IPS-18a (cell line): ENCODE measurements around the gene STK39.

Experiments used
- H3K27ac ChIP-seq: one replicate; pipeline ENCODE4 v1.5.1; 2013; ENCODE audit warnings: low read length
- H3K27me3 ChIP-seq: one replicate; pipeline ENCODE4 v1.6.1; 2013; ENCODE audit warnings: mild to moderate bottlenecking, low read length; ENCODE audit not compliant: control insufficient read depth, insufficient read depth
- H3K36me3 ChIP-seq: one replicate; pipeline ENCODE4 v1.6.1; 2013; ENCODE audit warnings: low read depth, low read length; ENCODE audit not compliant: control insufficient read depth
- H3K4me1 ChIP-seq: one replicate; pipeline ENCODE4 v1.6.1; 2013; ENCODE audit warnings: low read depth, low read length; ENCODE audit not compliant: control insufficient read depth
- H3K4me3 ChIP-seq: one replicate; pipeline ENCODE4 v1.5.1; 2013; ENCODE audit warnings: low read length
- H3K9ac ChIP-seq: one replicate; pipeline ENCODE4 v1.6.1; 2013; ENCODE audit warnings: mild to moderate bottlenecking, low read length, moderate library complexity
- H3K9me3 ChIP-seq: one replicate; pipeline ENCODE4 v1.6.1; 2013; ENCODE audit warnings: low read depth, low read length; ENCODE audit not compliant: control insufficient read depth

The STK39 gene

DNA sequence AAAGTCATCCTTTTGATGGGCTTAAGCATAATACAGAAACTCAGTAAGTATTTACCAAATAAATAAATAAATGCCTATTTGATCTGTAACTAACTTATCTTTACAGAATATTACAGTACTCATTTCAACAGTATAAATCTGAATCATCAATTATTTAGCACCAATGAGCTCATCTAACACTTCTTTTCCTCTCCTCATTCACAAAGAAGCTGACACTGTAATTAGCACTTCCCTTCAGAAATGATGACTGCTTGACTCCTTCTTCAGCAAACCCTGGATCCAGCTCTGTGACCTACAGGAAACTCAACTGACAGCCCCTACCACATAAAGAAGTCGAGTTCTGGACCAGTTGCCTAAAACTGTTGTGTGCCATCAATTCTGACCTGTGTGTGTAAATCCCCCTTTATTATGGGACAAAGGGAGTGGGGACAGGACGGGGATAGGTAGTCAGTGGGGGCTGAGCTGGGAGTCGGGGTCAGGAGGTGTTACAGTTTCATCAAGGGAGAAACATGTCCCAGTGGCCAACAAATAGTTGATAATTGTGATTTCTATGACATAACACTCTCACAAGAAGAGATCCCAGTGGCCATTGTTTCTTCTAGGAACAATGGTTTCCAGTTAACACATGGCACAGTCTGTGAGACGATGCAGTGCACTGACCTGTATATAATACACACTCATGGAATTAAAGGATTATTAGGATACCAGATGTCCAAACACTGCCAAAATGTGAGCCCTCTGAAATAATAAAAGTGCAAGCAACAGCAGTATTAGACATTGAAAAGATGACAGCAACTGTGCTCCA is 68.7 kb downstream of the STK39 start:
- H3K36me3 ChIP-seq = no peaks in the 10 kb centered on the region
- no peak overlapping the region for H3K4me3 ChIP-seq
- peaks cover 22% of the 10 kb centered on the region for H3K4me1 ChIP-seq
- H3K27me3 ChIP-seq = no peaks in the 10 kb centered on the region
- H3K9ac ChIP-seq = no peak overlapping the region
- no peak overlapping the region for H3K27ac ChIP-seq
- H3K9me3 ChIP-seq = no peaks in the 10 kb centered on the region

GRCh38 chr2:168176402-168176801 is 71.0 kb downstream of the STK39 start:
- Histone ChIP-seq H3K4me3 (no peak overlapping the region), H3K36me3 (no peaks in the 10 kb centered on the region), H3K9ac (no peak overlapping the region), H3K27me3 (no peaks in the 10 kb centered on the region), H3K9me3 (no peaks in the 10 kb centered on the region), H3K27ac (no peak overlapping the region), H3K4me1 (peaks cover 16% of the 10 kb centered on the region)

DNA sequence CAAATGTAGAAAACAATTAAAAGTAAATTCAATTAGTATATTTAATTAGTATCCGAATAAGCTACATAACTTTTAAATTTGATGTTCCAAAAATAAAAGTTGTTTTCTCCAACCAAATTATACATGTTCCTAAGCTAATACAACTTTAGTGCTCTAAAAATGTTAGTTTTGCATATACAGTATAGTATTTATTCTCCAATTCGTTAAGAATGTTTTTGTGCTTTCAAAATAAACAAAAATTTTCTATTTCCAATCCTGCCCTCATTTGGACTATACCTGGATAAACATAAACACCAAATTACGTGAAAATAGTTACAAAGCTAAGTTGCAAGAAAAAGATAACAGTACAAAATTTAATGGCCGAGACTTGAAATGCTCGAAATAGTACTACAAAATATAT is 71.9 kb downstream of the STK39 start:
- H3K27me3 ChIP-seq = no peaks in the 10 kb centered on the region
- peaks cover 7% of the 10 kb centered on the region for H3K4me1 ChIP-seq
- H3K27ac ChIP-seq = no peak overlapping the region
- no peaks in the 10 kb centered on the region for H3K9me3 ChIP-seq
- H3K9ac ChIP-seq = no peak overlapping the region
- H3K4me3 ChIP-seq = no peak overlapping the region
- H3K36me3 ChIP-seq = no peaks in the 10 kb centered on the region

- H3K27me3 ChIP-seq = no peaks in the 10 kb centered on the region
- no peak overlapping the region for H3K9ac ChIP-seq
- peaks cover 4% of the 10 kb centered on the region for H3K4me1 ChIP-seq
- no peak overlapping the region for H3K4me3 ChIP-seq
- no peak overlapping the region for H3K27ac ChIP-seq
- no peaks in the 10 kb centered on the region for H3K36me3 ChIP-seq
- H3K9me3 ChIP-seq = no peaks in the 10 kb centered on the region
These were observed 72.6 kb downstream of the STK39 start for GRCh38 chr2:168174756-168175155.

DNA sequence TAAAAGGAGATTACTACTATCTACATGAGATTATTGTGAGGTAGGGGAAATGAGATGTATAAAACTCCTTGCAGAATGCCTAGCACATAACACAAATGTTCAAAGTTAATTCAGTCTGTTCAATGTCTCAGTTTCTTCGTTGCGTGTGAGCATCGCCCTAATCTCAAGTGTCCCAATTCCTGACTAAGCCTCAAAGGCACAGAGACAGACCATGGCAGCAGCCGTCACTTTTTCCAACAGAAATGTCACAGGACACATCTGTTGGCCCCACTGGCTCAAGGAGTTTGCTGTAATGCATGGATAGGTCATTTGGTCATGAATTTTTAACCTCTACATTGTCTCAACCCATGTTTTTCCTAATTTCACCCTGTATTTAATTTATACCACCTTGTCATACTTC is 75.3 kb downstream of the STK39 start:
- no peak overlapping the region for H3K4me3 ChIP-seq
- H3K27me3 ChIP-seq = no peaks in the 10 kb centered on the region
- no peaks in the 10 kb centered on the region for H3K36me3 ChIP-seq
- no peaks in the 10 kb centered on the region for H3K9me3 ChIP-seq
- H3K9ac ChIP-seq = no peak overlapping the region
- H3K4me1 ChIP-seq = no peaks in the 10 kb centered on the region
- no peak overlapping the region for H3K27ac ChIP-seq

- H3K9ac ChIP-seq = no peak overlapping the region
- no peak overlapping the region for H3K27ac ChIP-seq
- H3K36me3 ChIP-seq = no peaks in the 10 kb centered on the region
- no peaks in the 10 kb centered on the region for H3K27me3 ChIP-seq
- H3K9me3 ChIP-seq = no peaks in the 10 kb centered on the region
- H3K4me1 ChIP-seq = peaks cover 4% of the 10 kb centered on the region
- no peak overlapping the region for H3K4me3 ChIP-seq
These were observed 76.2 kb downstream of the STK39 start for GRCh38 chr2:168171059-168171762.

DNA sequence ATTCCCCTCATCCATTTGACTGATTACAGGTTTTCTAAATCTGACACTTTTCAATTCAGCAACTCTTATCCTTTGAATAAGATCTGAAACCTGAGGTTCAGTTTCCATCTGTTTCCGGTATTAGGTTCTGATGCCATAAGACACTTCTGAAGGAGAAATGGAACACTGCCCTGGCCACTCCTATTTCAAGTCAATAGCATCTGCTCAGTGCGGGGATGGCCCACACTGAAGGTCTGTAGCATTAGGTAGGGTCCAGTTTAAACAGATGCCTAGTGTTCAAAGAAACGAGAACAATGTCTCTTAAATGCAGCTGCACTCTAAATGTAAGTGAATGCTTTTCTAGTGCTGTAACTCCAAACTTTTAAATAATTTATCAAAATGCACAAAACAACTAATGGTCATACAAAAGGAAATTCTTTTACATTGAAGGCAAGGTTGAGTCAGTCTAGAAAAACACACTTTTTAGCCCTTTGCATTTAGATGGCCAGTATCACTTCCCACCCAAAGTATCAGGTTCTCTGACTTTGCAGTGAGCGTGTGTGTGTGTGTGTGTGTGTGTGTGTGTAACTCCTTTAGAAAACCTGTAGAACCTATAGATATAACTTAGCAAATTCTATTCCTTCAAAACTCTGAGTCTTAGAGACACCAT is 78.2 kb downstream of the STK39 start:
- peaks cover 16% of the 10 kb centered on the region for H3K4me1 ChIP-seq

DNA sequence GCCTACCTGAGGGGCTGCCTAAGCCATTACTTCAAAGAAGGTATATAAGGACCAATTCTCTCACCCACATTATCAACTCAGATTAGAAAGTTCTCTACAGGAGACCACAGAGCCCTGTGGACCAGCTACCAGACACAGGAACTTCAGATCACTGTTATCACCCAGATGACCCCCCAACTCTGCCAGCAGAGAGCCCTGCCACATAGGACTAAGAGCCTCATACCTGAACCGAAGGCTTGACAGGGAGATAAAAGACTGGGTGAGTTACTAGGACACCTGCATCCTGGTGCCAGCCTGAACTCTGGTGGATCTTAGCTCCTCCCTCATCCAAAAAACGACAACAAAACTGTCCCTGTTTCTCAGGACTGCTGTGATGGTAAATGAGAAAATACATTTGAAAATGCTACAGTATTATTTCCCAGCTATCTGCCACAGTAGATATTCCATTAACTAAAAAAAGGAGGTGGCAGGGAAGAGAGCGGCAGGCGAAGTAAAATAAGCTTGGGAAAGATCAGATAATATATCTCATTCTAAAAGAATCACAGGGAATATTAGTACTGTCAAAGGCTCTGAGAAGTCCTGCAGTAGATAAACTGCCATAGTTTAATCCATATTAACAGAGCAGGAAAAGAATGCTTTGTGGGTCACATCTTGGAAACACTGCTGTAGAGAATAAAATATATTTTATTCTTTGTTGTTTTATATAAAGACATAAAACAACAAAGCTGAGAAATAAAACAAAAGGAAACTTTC is 79.7 kb downstream of the STK39 start:
- Histone ChIP-seq H3K9me3 (no peaks in the 10 kb centered on the region), H3K9ac (no peak overlapping the region), H3K4me1 (peaks cover 16% of the 10 kb centered on the region), H3K27me3 (no peaks in the 10 kb centered on the region), H3K4me3 (no peak overlapping the region), H3K36me3 (peaks cover 4% of the 10 kb centered on the region), H3K27ac (no peak overlapping the region)

More for the DNA sequence above, 78.2 kb downstream of the STK39 start:
- H3K9ac ChIP-seq = no peak overlapping the region
- H3K27me3 ChIP-seq = no peaks in the 10 kb centered on the region
- no peaks in the 10 kb centered on the region for H3K9me3 ChIP-seq
- H3K4me3 ChIP-seq = no peak overlapping the region
- H3K27ac ChIP-seq = no peak overlapping the region
- no peaks in the 10 kb centered on the region for H3K36me3 ChIP-seq

DNA sequence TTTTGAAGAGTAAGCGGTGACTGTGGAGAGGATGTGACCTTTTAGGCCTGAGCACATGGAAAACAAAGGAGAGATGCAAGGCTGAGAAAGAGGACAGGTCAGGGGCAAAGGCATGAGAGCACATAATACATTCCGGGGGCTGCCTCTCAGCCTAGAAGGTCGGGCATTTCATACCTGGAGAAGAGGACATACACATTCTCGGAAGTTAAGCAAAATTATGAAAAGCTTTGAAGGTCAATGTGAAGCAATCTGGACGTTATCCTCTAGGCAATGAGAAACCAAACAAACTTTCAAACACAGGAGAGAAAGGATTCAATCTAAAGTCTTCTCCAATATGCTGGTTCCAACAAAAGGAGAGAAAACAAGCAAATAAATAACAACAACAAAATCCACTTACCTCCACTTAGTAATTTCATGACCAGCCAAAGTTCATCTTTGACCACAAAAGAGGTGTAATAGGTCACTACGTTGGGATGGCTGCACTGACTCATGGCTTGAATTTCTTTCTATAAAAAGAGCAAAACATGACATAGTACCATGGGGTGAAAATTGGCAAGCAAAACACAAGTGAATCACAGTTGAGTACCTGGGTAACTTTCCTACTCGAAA is 80.4 kb downstream of the STK39 start:
- no peak overlapping the region for H3K4me3 ChIP-seq
- H3K4me1 ChIP-seq = peaks cover 16% of the 10 kb centered on the region

DNA sequence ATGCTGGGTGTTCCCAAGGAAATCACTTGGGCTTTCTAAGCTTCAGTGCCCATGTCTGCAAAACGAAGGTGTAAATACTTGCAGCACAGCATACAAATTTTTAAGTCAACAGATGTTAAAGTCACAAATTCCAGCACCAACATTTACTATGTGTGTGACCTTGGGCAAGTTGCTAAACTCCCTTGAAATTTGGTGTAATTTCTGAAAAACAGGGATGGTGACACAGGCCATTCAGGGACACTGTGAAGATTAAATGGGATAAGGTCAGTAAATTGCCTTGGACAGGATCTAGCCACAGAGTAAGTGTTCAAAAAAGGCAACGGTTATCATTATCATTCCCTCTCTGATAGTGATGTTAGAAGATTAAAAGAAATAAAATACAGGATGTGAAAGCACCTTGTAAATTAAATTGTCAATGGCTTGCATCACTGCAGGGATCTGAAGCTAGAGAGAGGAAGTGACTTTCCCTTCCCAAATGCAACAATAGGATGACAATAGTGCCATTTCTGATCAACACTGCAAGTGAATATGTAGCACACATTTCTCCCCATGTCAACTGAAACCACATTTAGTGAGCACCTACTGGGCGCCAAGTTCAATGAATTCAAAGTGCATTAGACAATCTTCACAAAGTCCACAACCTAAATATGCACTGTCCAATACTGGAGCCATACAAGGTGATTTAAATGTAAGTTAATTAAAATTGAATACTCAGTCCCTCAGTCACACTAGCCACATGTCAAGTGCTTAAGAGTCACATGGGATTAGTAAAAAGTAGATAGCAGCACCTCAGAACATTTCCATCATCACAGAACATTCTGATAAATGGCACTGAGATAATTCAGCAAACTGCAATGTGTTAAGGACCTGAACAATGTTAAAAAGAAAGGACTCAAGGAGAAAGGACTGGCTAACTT is 81.2 kb downstream of the STK39 start:
- no peaks in the 10 kb centered on the region for H3K27me3 ChIP-seq
- no peak overlapping the region for H3K4me3 ChIP-seq
- H3K9ac ChIP-seq = no peak overlapping the region
- no peak overlapping the region for H3K27ac ChIP-seq
- peaks cover 4% of the 10 kb centered on the region for H3K36me3 ChIP-seq
- H3K9me3 ChIP-seq = no peaks in the 10 kb centered on the region
- H3K4me1 ChIP-seq = peaks cover 16% of the 10 kb centered on the region

More for the DNA sequence above, 80.4 kb downstream of the STK39 start:
- H3K27ac ChIP-seq = no peak overlapping the region
- peaks cover 4% of the 10 kb centered on the region for H3K36me3 ChIP-seq
- H3K9ac ChIP-seq = no peak overlapping the region
- H3K9me3 ChIP-seq = no peaks in the 10 kb centered on the region
- no peaks in the 10 kb centered on the region for H3K27me3 ChIP-seq
